Breast epithelium (tissue), 4 donors: ENCODE results near the gene TNS3. TPM values are rescaled to one million over a fixed set of nuclear protein-coding genes. Genes with fewer than 3 reads are reported as not detected.

Experiments used
- DNase-seq, 2 donors: peaks; one replicate each; pipeline ENCODE4 v3.0.0-alpha.2; 2019; ENCODE audit warnings: low spot score in 2 of 2
- H3K27ac ChIP-seq, 2 donors: fragments of 200-600 bp; sonication (generic) in 1 of 2; one replicate each; pipeline ENCODE4 v1.5.1; 2016 to 2019; ENCODE audit warnings: mild to moderate bottlenecking in 1 of 2
- H3K27me3 ChIP-seq, 2 donors: fragments of 200-600 bp; sonication (generic) in 1 of 2; one replicate each; pipeline versions ENCODE4 v1.5.1 to v1.6.0; 2017 to 2019; ENCODE audit warnings: control low read depth in 1 of 2, mild to moderate bottlenecking in 1 of 2
- H3K36me3 ChIP-seq: fragments of 200-600 bp; one replicate; pipeline ENCODE4 v1.5.1; 2019
- H3K4me1 ChIP-seq, 2 donors: fragments of 200-600 bp; sonication (generic); one replicate each; pipeline ENCODE4 v1.5.1; 2016 to 2019; ENCODE audit warnings: control low read depth in 1 of 2
- H3K4me3 ChIP-seq, 3 donors: fragments of 200-600 bp; sonication (generic); 1 replicate in 2 of 3; 2 replicates in 1 of 3; pipeline ENCODE4 v1.5.1; 2016 to 2019; ENCODE audit warnings: mild to moderate bottlenecking in 3 of 3, moderate library complexity in 2 of 3
- H3K9me3 ChIP-seq, 2 donors: fragments of 200-600 bp; sonication (generic) in 1 of 2; one replicate each; pipeline ENCODE4 v1.5.1; 2016 to 2019; ENCODE audit warnings: control low read depth in 1 of 2
- POLR2A ChIP-seq: fragments of 450-650 bp; IDR thresholded peaks from one replicate; pipeline ENCODE4 v1.6.1; 2016; ENCODE audit warnings: antibody characterized with exemption, mild to moderate bottlenecking, moderate library complexity
- POLR2AphosphoS5 ChIP-seq, 3 donors: sonication (generic); formaldehyde crosslinking; IDR thresholded peaks; one replicate each; pipeline ENCODE4 v1.6.1; 2017; ENCODE audit warnings: antibody characterized with exemption in 3 of 3
- intact Hi-C: fragments of 100-400 bp; cut with DNase I; formaldehyde crosslinking; loops from one replicate; pipeline ENCODE4 v1.15.1; 2023; ENCODE audit warnings: low total_unique reads
- total RNA-seq, 3 donors: library from RNA; depleted of rRNA; stranded (reverse); fragments of >200 nt; gene quantifications; one replicate each; pipeline ENCODE4 v1.1.0, GENCODE V29; 2016
- TF ChIP-seq, protein P1 (sequence below), 3 donors: fragments of 450-650 bp; IDR thresholded peaks; one replicate each; pipeline ENCODE4 v1.5.1; 2016 to 2017; ENCODE audit warnings: antibody characterized with exemption in 3 of 3, mild to moderate bottlenecking in 3 of 3, moderate library complexity in 3 of 3

The TNS3 gene
- total RNA-seq, 3 donors from 2014 or later: 41.0 to 78.1 (median 56.2) TPM

DNA sequence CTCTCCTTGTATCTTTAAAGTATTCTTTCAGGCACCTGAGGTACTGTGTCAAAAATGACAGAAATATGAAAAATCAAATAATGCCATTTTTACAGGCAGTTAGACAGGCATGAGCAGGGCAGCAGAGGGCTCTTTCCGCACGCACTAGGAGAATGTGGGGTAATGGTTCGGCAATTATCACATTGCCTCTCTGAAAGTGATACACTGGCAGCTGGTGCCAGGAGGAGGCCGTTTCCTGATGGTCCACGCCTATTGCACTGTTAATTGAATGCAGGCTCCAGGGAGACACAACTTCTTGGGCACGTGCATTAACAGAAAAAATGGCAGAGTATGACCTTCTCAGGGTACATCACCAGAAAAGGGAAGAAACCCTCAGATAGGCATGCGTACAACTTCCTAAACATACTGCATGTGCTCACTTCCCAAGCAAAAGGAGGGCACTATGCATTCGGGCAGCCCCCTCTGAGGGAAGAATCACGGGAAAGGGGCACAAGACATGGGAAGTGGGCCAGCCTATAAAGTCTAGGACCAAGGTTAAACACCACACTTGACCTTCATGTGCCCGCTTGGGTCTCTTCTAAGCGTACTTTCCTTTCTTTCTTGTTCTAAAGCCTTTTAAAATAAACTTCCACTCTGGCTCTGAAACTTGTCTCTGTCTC is 161.7 kb downstream of the TNS3 start:
- TF ChIP-seq POLR2A: no peak
- TF ChIP-seq, protein P1, sequence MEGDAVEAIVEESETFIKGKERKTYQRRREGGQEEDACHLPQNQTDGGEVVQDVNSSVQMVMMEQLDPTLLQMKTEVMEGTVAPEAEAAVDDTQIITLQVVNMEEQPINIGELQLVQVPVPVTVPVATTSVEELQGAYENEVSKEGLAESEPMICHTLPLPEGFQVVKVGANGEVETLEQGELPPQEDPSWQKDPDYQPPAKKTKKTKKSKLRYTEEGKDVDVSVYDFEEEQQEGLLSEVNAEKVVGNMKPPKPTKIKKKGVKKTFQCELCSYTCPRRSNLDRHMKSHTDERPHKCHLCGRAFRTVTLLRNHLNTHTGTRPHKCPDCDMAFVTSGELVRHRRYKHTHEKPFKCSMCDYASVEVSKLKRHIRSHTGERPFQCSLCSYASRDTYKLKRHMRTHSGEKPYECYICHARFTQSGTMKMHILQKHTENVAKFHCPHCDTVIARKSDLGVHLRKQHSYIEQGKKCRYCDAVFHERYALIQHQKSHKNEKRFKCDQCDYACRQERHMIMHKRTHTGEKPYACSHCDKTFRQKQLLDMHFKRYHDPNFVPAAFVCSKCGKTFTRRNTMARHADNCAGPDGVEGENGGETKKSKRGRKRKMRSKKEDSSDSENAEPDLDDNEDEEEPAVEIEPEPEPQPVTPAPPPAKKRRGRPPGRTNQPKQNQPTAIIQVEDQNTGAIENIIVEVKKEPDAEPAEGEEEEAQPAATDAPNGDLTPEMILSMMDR (IDR thresholded peaks at IDR 0.05): no peak
- TF ChIP-seq POLR2AphosphoS5 (IDR thresholded peaks at IDR 0.05): no peak
- H3K27ac ChIP-seq: no peak overlapping the region
- H3K9me3 ChIP-seq: no peaks in the 10 kb centered on the region
- no peaks in the 10 kb centered on the region for H3K36me3 ChIP-seq
- no peaks in the 10 kb centered on the region for H3K4me1 ChIP-seq
- DNase-seq: no peak
- intact Hi-C loops: no loop called here
- H3K4me3 ChIP-seq: no peak overlapping the region
- no peaks in the 10 kb centered on the region for H3K27me3 ChIP-seq

GRCh38 chr7:47419471-47419870 is 162.4 kb downstream of the TNS3 start:
- intact Hi-C loops: no loop called here
- Histone ChIP-seq H3K36me3 (no peaks in the 10 kb centered on the region), H3K27me3 (no peaks in the 10 kb centered on the region), H3K4me3 (no peak overlapping the region), H3K4me1 (no peaks in the 10 kb centered on the region), H3K9me3 (no peaks in the 10 kb centered on the region), H3K27ac (no peak overlapping the region)
- TF ChIP-seq POLR2AphosphoS5 (IDR thresholded peaks at IDR 0.05): no peak
- TF ChIP-seq, protein P1 (IDR thresholded peaks at IDR 0.05): no peak
- no peak for TF ChIP-seq POLR2A
- DNase-seq: no peak

DNA sequence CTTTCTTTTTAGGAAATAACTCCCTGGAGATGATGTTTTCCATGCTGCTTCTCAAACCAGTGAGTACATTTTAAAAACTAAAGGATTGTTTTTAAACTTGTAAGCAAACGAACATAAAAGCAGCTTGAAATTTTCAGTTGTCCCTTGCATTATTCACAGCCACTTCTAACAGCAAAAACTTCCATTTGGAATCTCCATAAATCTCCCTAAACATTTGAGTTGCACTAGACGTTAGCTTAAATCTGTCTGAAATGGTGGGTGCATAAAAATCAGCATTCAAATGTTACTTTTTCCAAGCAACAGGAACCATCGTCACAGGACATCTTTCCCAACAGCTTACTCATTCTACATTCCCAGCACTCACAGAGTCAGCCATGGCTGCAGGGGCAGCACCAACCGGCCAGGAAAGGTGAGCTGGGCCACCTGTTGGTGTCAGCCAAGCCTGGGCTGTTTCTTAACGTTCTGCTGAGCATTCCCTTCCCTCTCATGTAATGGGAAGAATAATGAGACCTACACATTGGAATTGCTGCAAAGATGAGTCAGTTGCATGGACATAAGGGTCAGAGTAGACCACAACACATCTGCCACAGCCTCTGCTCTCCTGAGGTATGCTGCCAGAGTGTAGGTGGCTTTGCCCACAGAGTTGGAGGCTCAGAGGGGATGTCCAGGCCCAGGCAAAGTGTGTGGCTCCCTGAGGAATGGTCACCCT is 163.2 kb downstream of the TNS3 start:
- Histone ChIP-seq H3K27me3 (no peaks in the 10 kb centered on the region), H3K27ac (no peak overlapping the region), H3K9me3 (no peaks in the 10 kb centered on the region), H3K4me1 (no peaks in the 10 kb centered on the region), H3K4me3 (no peak overlapping the region), H3K36me3 (no peaks in the 10 kb centered on the region)
- intact Hi-C loops: no loop called here
- no peak for DNase-seq
- TF ChIP-seq POLR2AphosphoS5 (IDR thresholded peaks at IDR 0.05) (no peak), POLR2A (no peak)
- TF ChIP-seq, protein P1 (IDR thresholded peaks at IDR 0.05): no peak

GRCh38 chr7:47416492-47417480 is 165.1 kb downstream of the TNS3 start:
- Histone ChIP-seq H3K9me3 (no peaks in the 10 kb centered on the region), H3K36me3 (no peaks in the 10 kb centered on the region), H3K4me3 (no peak overlapping the region), H3K4me1 (no peaks in the 10 kb centered on the region), H3K27me3 (no peaks in the 10 kb centered on the region), H3K27ac (no peak overlapping the region)
- no peak for DNase-seq
- TF ChIP-seq POLR2AphosphoS5 (IDR thresholded peaks at IDR 0.05) (no peak), POLR2A (no peak)
- TF ChIP-seq, protein P1 (IDR thresholded peaks at IDR 0.05): no peak
- intact Hi-C loops: no loop called here
